Dermis microvascular lymphatic vessel endothelial cell (primary cell): Measurements from ENCODE around the gene BCL6. TPM values are rescaled to one million over a fixed set of nuclear protein-coding genes. Genes with fewer than 3 reads are reported as not detected.

Experiments
- DNase-seq, 2 donors: peaks; one replicate each; pipeline versions ENCODE4 v3.0.0 to v3.0.0-alpha.2; 2010; ENCODE audit warnings: low read depth in 2 of 2
- total RNA-seq: library from RNA; depleted of rRNA; stranded (reverse); fragments of >200 nt; gene quantifications from 2 replicates; pipeline ENCODE4 v1.2.1, GENCODE V29; 2014

Gene BCL6
- total RNA-seq, 1 donor from 2014 or later, result 1.7 TPM

DNA sequence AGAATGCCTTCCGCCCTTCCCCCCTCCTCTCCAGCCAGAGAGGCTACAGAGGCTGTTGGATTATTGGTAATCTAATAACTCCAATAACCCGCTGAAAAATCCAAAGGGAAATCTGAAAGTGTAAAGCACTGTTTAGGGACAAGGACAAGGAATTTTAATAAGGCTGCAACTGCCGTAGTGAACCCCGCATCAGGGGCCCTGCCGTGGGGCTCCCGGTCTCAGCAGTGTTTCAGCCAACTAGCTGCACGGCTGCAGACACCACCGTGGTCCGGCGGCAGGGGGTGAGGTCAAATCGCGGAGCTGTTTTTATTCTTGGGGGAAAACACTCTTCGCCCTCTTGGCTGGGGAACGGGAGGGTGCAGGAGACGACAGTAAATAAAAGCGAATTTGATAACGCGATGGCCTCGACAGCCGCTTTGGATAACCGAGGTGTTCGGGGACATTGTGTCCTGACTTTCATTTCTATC lies 6.1 kb downstream of the BCL6 start:
- peak in 1 of 2 donors; percentile 23 for DNase-seq

GRCh38 chr3:187738331-187739093 lies 6.8 kb downstream of the BCL6 start:
- DNase-seq, result peak; percentile 46 to 87

DNA sequence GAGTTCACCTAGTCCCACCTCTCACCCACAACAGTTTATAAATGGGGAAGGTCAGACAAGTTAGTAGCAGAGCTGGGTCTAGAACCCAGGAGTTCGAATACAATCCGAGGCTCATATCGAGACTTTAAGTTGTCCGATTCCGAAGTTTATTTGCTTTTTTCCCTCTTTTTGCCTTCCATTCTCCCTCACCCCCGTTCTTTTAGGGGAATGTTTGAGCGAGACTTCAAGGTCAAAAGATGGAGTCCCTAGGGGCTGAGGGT lies 7.3 kb downstream of the BCL6 start:
- DNase-seq, result no peak

GRCh38 chr3:187737368-187738070 lies 7.7 kb downstream of the BCL6 start:
- DNase-seq, result peak; percentile 50 to 82

DNA sequence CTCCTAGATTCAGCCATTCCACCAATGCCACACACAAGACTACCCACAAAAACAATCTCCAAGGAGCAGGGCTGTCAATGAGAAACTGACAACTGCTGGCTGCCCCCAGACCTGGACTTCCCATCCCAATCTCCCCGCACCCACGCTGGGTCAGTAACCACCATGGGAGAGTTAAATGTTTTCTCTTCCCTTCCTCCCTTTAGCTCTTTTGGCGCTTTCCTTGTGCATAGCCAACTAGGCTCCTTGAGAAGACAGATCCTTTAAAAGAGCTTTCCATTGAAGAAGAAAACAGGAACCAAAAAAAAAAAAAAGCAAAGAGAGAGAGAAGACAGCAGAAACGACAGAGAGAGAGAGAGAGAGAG lies 8.3 kb downstream of the BCL6 start:
- no peak for DNase-seq

GRCh38 chr3:187736418-187736871 lies 8.8 kb downstream of the BCL6 start:
- peak in 1 of 2 donors; percentile 49 for DNase-seq

GRCh38 chr3:187735837-187736236 lies 9.4 kb downstream of the BCL6 start:
- DNase-seq, result no peak

DNA sequence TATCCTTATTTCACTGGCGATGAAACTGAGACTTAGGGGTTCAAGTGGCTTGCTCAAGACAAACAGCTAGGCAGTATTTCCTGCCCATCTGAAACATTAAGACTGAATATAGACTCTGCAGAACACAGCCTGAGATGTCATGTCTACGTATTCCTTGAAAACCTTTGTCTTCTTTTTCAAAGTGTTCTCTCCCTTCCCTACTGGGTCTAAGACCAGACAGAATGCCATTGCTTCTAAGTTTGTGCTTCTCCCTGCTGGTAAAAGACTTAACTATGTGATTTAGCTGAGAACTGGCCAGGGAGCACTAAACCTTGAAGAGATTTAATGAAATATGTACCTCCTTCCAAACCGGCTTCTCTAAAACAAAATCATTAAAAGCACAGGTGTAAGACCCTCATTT lies 9.9 kb downstream of the BCL6 start:
- DNase-seq, result no peak

GRCh38 chr3:187734841-187735240 lies 10.4 kb downstream of the BCL6 start:
- DNase-seq, result no peak

GRCh38 chr3:187733371-187733770 lies 11.9 kb downstream of the BCL6 start:
- no peak for DNase-seq

DNA sequence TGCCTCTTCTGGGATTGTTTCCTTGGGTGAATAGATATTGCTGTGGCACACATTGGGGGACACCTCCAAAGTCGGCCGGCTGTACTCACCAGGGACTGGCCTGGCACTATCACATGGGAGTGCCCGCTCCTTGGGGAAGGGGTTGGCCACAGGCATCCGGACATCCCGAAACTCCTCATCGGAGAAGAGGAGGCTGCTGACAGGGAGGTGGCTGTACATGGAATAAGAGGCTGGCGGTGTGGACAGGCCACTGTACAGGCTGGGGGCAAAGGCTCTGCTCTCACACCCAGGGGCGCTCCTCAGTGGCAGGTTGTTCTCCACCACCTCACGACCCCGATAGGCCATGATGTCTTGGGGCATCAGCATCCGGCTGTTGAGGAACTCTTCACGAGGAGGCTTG lies 15.7 kb downstream of the BCL6 start:
- DNase-seq, result no peak

DNA sequence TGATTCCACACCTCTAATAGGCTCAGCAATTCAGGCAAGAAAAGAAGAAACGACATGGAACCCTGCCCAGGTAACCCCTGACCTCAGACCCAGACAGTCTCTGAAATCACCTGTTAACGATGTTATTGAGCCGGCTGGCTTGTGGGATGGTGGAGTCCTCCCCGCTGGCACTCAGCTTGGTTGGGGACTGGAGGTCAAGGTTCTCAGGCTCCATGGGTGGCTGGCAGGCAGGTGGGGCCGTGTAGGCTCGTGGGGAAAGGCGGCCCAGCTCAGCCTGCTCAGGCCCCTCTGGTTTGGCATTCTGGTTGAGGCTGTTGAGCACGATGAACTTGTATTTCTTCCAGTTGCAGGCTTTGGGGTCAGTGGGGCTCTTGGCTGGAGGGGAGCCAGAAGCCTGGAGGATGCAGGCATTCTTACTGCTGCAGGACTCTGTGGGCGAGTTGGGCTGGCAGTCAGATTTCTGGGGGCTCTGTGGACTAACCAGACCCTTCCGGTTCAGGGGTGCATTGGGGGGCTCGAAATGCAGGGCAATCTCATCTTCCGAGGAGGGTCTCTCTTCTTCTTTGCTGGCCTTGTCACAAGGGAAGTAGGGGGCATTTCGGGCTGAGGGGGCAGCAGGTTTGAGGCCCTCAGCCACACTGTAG lies 16.2 kb downstream of the BCL6 start:
- DNase-seq, result no peak

DNA sequence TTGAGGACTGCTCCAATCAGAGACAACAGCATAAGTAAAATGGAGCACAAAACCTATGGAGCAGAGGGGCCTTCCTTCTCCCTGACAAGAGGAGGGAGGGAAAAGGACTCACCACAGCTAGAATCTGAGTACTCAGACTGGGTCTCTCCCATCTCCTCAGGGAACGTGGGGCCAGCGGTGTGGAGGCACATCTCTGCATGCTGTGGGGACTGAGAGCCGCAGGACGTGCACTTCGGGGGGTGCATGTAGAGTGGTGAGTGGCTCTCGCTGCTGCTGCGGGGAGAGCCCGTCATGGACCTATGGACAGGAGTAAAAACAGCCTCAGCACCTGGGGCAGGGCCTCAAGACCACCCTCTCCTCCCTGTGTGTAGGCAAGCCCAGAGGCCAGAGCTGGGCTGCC lies 17.0 kb downstream of the BCL6 start:
- no peak for DNase-seq

DNA sequence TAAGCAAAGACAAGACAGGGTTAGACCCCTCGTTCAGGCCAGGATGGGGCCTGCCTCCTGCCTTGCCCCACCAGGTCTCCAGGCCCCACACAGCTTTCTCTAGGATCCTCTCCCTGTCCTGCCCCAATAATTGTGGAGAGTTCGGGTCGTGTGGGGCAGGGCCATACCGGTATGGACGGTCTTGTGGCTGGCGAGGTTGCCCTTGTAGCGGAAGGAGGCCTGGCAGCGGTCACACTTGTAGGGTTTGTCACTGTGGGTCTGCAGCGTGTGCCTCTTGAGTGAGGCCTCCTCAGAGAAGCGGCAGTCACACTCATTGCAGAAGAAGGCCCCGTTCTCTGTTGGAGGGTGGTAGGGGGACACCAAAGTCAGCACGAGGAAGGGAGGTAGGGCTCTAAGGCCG lies 18.7 kb downstream of the BCL6 start:
- no peak for DNase-seq

- no peak for DNase-seq
Measured at GRCh38 chr3:187725653-187726370, 19.5 kb downstream of the BCL6 start.

- DNase-seq, result no peak
Measured at GRCh38 chr3:187725224-187725623, 20.0 kb downstream of the BCL6 start.

DNA sequence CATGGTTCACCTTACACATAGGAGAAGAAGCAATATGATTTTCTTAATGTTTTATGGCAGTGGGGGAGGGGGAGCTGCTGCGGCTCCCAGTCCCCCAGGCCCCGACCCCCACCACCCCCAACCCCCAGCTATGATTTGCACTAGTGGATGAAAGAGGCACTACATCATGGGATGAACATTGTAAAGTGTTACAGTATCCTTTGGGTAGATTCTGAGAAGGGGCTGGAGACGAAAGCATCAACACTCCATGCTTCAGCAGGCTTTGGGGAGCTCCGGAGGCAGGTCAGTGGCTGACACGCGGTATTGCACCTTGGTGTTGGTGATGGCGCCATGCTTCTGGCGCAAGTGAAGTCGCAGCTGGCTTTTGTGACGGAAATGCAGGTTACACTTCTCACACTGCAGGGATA lies 23.1 kb downstream of the BCL6 start:
- DNase-seq, result no peak

GRCh38 chr3:187721055-187721454 lies 24.2 kb downstream of the BCL6 start:
- DNase-seq, result no peak

- no peak for DNase-seq
Measured at GRCh38 chr3:187720337-187720670, 25.0 kb downstream of the BCL6 start.

GRCh38 chr3:187719628-187720336 lies 25.5 kb downstream of the BCL6 start:
- no peak for DNase-seq

DNA sequence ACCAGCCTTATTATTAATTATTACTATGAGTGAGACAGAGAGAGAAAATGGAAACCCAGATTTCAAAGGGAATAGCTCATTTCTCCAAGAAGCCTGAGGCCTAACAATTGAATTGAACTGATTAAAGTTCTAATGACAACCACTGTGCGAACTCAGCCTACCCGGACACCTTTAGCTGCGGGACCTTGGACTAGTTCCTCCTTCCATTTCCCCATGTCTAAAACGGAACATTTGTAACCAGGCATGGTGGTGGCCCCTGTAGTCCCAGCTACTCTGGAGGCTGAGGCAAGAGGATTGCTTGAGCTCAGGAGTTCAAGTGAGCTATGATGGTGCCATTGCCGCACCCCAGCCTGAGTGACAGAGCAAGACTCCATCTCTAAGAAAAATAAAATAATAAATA lies 26.5 kb downstream of the BCL6 start:
- DNase-seq, result no peak

DNA sequence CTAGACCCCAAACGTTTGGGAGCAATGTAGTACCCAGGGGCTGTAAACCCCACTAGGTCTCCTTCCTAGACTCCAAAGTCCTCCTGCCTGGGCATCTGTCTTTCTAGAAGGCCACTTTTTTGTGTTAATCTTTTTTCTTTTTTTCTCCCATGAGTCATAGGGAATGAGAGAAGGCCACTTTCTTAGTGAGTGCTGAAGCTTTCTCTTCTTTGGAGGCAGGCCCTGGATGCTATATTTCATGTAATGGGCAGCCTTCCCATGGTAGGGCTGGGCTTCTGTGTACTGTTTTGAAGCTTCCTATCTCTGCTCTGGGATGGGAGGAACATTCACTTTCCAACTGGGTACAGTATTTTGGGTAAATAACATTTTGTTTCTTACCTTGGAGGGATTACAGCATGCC lies 27.7 kb downstream of the BCL6 start:
- DNase-seq, result no peak
